RWPE1 (cell line): ENCODE measurements around the gene CCNI2.

Source experiments
- CTCF ChIA-PET: fragments of 350-600 bp; sonication (Branson Sonifier 250); formaldehyde crosslinking; extraction: SDS; loops from one replicate; lab custom pipeline; 2021; lab: Yijun Ruan, JAX
- POLR2A ChIA-PET: fragments of 400-600 bp; formaldehyde crosslinking; extraction: SDS; loops from one replicate; lab custom pipeline; 2020; ENCODE audit warnings: antibody characterized with exemption; ENCODE audit not compliant: low non-redundant PET; lab: Yijun Ruan, JAX
- DNase-seq: peaks from one replicate; pipeline ENCODE4 v3.0.0; 2012; ENCODE audit warnings: low spot score
- H3K27ac ChIP-seq: fragments of 450-650 bp; 2 replicates; pipeline ENCODE4 v1.5.1; 2017
- CTCF ChIP-seq: fragments of 450-650 bp; conservative IDR thresholded peaks from 2 replicates; pipeline ENCODE4 v1.5.1; 2017; ENCODE audit warnings: low read depth, mild to moderate bottlenecking

Gene CCNI2

GRCh38 chr5:132759114-132760048 is 12.2 kb downstream of the CCNI2 start:
- H3K27ac ChIP-seq, result no peak overlapping the region
- ChIA-PET POLR2A (no interaction called here), CTCF (no interaction called here)
- TF ChIP-seq CTCF, result no peak
- no peak for DNase-seq

GRCh38 chr5:132760049-132760420 is 12.8 kb downstream of the CCNI2 start:
- H3K27ac ChIP-seq, result no peak overlapping the region
- POLR2A ChIA-PET, result no interaction called here
- TF ChIP-seq CTCF, result no peak
- CTCF ChIA-PET, result no interaction called here
- no peak for DNase-seq

GRCh38 chr5:132760601-132761317 is 13.5 kb downstream of the CCNI2 start:
- POLR2A ChIA-PET, result no interaction called here
- CTCF ChIA-PET, result interaction anchor here (0.9 kb wide), 1 partner anchor 60 kb away, joined by 3 read pairs; no protein-coding TSS in a partner anchor
- TF ChIP-seq CTCF, result no peak
- DNase-seq, result no peak
- H3K27ac ChIP-seq, result no peak overlapping the region

GRCh38 chr5:132761321-132762240 is 14.4 kb downstream of the CCNI2 start:
- peak overlapping the region; percentile 9; the same call in 1 of the 2 replicates for H3K27ac ChIP-seq
- ChIA-PET POLR2A (interaction anchor here (1.0 kb wide), 1 partner anchor 16 kb away, joined by 3 read pairs; no protein-coding TSS in a partner anchor), CTCF (interaction anchor here (0.9 to 1.0 kb wide), 2 partner anchors 59 to 68 kb away, joined by 3 read pairs; no protein-coding TSS in a partner anchor)
- DNase-seq, result no peak
- no peak for TF ChIP-seq CTCF

- CTCF ChIA-PET, result interaction anchor here (1.0 kb wide), 1 partner anchor 67 kb away, joined by 3 read pairs; no protein-coding TSS in a partner anchor
- no peak for DNase-seq
- POLR2A ChIA-PET, result interaction anchor here (1.0 kb wide), 1 partner anchor 15 kb away, joined by 3 read pairs; no protein-coding TSS in a partner anchor
- H3K27ac ChIP-seq, result peak overlapping the region; percentile 9; the same call in 1 of the 2 replicates
- no peak for TF ChIP-seq CTCF
Measured at GRCh38 chr5:132762246-132763000, 15.2 kb downstream of the CCNI2 start.
